ENCODE data around the gene SLC25A11.
"Not testable (repeated sequence)": the region's sequence is repeated elsewhere in the genome, so short reads cannot be mapped to it uniquely, and the experiment has no call there.

The SLC25A11 gene

GRCh38 chr17:4944554-4945175 lies 4.8 kb upstream of the SLC25A11 start:
- no peak for DNase-seq

GRCh38 chr17:4944163-4944553 lies 4.3 kb upstream of the SLC25A11 start:
- DNase-seq = peak; percentile 77

- no peak for DNase-seq
Measured at GRCh38 chr17:4942760-4943508, 3.1 kb upstream of the SLC25A11 start.

GRCh38 chr17:4941319-4941610 lies 1.4 kb upstream of the SLC25A11 start:
- DNase-seq = no peak

GRCh38 chr17:4940555-4941318 lies 891 bp upstream of the SLC25A11 start:
- peak; percentile 40 for DNase-seq

- DNase-seq = no peak
Measured at GRCh38 chr17:4939546-4939795, 375 bp downstream of the SLC25A11 start.

- DNase-seq = peak; percentile 11
Measured at GRCh38 chr17:4938688-4939545, 929 bp downstream of the SLC25A11 start.

GRCh38 chr17:4938069-4938491 lies 1.8 kb downstream of the SLC25A11 start:
- DNase-seq = no peak

GRCh38 chr17:4937553-4937952 lies 2.3 kb downstream of the SLC25A11 start:
- no peak for DNase-seq

GRCh38 chr17:4936436-4936835 lies 3.4 kb downstream of the SLC25A11 start:
- no peak for DNase-seq

- DNase-seq = no peak
Measured at GRCh38 chr17:4935650-4936049, 4.2 kb downstream of the SLC25A11 start.

GRCh38 chr17:4934173-4934979 lies 5.5 kb downstream of the SLC25A11 start:
- DNase-seq = peak; percentile 26

- no peak for DNase-seq
Measured at GRCh38 chr17:4933646-4934045, 6.2 kb downstream of the SLC25A11 start.

- DNase-seq = no peak
Measured at GRCh38 chr17:4932756-4933155, 7.1 kb downstream of the SLC25A11 start.

- no peak for DNase-seq
Measured at GRCh38 chr17:4931963-4932362, 7.9 kb downstream of the SLC25A11 start, which contains the start of gene GP1BA. Gene GP1BA, plus strand, starts transcription at chr17:4932277. Its CDS starts 328 bp downstream, at chr17:4932605.

GRCh38 chr17:4928881-4929280 lies 11.0 kb downstream of the SLC25A11 start:
- DNase-seq = no peak

- not testable (repeated sequence) for DNase-seq
Measured at GRCh38 chr17:4926577-4927335, 13.1 kb downstream of the SLC25A11 start.

- DNase-seq = no peak
Measured at GRCh38 chr17:4921320-4921719, 18.5 kb downstream of the SLC25A11 start.

- DNase-seq = no peak
Measured at GRCh38 chr17:4920351-4921048, 19.3 kb downstream of the SLC25A11 start.

GRCh38 chr17:4919511-4920047 lies 20.3 kb downstream of the SLC25A11 start:
- no peak for DNase-seq

- DNase-seq = not testable (repeated sequence)
Measured at GRCh38 chr17:4914551-4914950, 25.3 kb downstream of the SLC25A11 start.

Data from CD4-positive, alpha-beta T cell treated with Interleukin-17A for 1 hour (primary cell).